Eye (tissue), 1 donor: ENCODE data around the gene FCRLB.
A peak's percentile ranks its signal among the peaks of the same experiment; 100 is the strongest.
"Not testable (repeated sequence)": the region's sequence is repeated elsewhere in the genome, so short reads cannot be mapped to it uniquely, and the experiment has no call there.

Source experiments
- DNase-seq: peaks from one replicate; pipeline ENCODE4 v3.0.0-alpha.2; 2015

The FCRLB gene

GRCh38 chr1:161743231-161743630, 21.9 kb downstream of the FCRLB start:
- DNase-seq, result no peak

- no peak for DNase-seq
These were observed 26.5 kb downstream of the FCRLB start for GRCh38 chr1:161747801-161748200.

GRCh38 chr1:161749509-161750407, 28.4 kb downstream of the FCRLB start, which contains the start of gene DUSP12:
Gene DUSP12, plus strand, starts transcription at chr1:161749786. Its CDS starts 16 bp downstream, at chr1:161749802.
- DNase-seq, result peak; percentile 98

GRCh38 chr1:161763522-161764098, 42.3 kb downstream of the FCRLB start:
- DNase-seq, result no peak

GRCh38 chr1:161766102-161766981, 45.0 kb downstream of the FCRLB start, which contains the start of gene ATF6:
Gene ATF6, plus strand, starts transcription at chr1:161766320. Its CDS starts 41 bp downstream, at chr1:161766361.
- peak; percentile 96 for DNase-seq

GRCh38 chr1:161768461-161768860, 47.1 kb downstream of the FCRLB start:
- no peak for DNase-seq

GRCh38 chr1:161768986-161769672, 47.8 kb downstream of the FCRLB start:
- no peak for DNase-seq

- DNase-seq, result not testable (repeated sequence)
These were observed 48.3 kb downstream of the FCRLB start for GRCh38 chr1:161769673-161770045.

- DNase-seq, result no peak
These were observed 48.9 kb downstream of the FCRLB start for GRCh38 chr1:161770250-161770649.

GRCh38 chr1:161771161-161771560, 49.8 kb downstream of the FCRLB start:
- no peak for DNase-seq

- DNase-seq, result no peak
These were observed 50.6 kb downstream of the FCRLB start for GRCh38 chr1:161771973-161772372.

- DNase-seq, result no peak
These were observed 51.1 kb downstream of the FCRLB start for GRCh38 chr1:161772397-161772796.

GRCh38 chr1:161773791-161774190, 52.4 kb downstream of the FCRLB start:
- no peak for DNase-seq

- no peak for DNase-seq
These were observed 55.9 kb downstream of the FCRLB start for GRCh38 chr1:161777261-161777660.
